ENCODE results near the gene GPR119. TPM values are rescaled to one million over a fixed set of nuclear protein-coding genes. Genes with fewer than 3 reads are reported as not detected.

GPR119 gene
- total RNA-seq, 1 experiment from 2014 or later: not detected

GRCh38 chrX:130426531-130426930, 41.1 kb upstream of the GPR119 start:
- Mint-ChIP-seq H3K4me3 (no peak overlapping the region), H3K36me3 (0 out of 2 replicates have a peak, but pooled peaks cover 5% of the 10 kb centered on the region), H3K4me1 (no peaks in the 10 kb centered on the region), H3K9me3 (peaks cover 6% of the 10 kb centered on the region), H3K27me3 (ENCODE audit: low read depth) (peaks cover 7% of the 10 kb centered on the region), H3K27ac (no peak overlapping the region)
- ChIA-PET CTCF (no interaction called here), POLR2A (no interaction called here)
- TF ChIP-seq ZNF396 (CRISPR knock-in tag; IDR thresholded peaks at IDR 0.05; ENCODE audit: borderline replicate concordance) (no peak), EMX1 (CRISPR knock-in tag; IDR thresholded peaks at IDR 0.05) (no peak), E2F1 (CRISPR knock-in tag; IDR thresholded peaks at IDR 0.05) (no peak), HMGXB4 (CRISPR knock-in tag; IDR thresholded peaks at IDR 0.05) (no peak)
- ATAC-seq (no peak), DNase-seq (ENCODE audit: low spot score) (no peak)

- Mint-ChIP-seq H3K27ac (no peak overlapping the region), H3K4me3 (no peak overlapping the region)
These were observed 33.8 kb upstream of the GPR119 start for GRCh38 chrX:130419263-130419662.

More at GRCh38 chrX:130419263-130419662, 33.8 kb upstream of the GPR119 start:
- CTCF ChIA-PET: no interaction called here
- peaks cover 1% of the 10 kb centered on the region for H3K36me3 Mint-ChIP-seq
- H3K9me3 Mint-ChIP-seq: no peaks in the 10 kb centered on the region
- no peak for TF ChIP-seq CREM (CRISPR knock-in tag; IDR thresholded peaks at IDR 0.05)
- TF ChIP-seq FOXJ3 (CRISPR knock-in tag; IDR thresholded peaks at IDR 0.05; ENCODE audit: borderline replicate concordance): no peak
- TF ChIP-seq RELA (CRISPR knock-in tag; IDR thresholded peaks at IDR 0.05; ENCODE audit: borderline replicate concordance): no peak
- no peak for TF ChIP-seq TCF7 (CRISPR knock-in tag; IDR thresholded peaks at IDR 0.05; ENCODE audit: low read depth)
- no peak for TF ChIP-seq NR2C2 (CRISPR knock-in tag; IDR thresholded peaks at IDR 0.05)
- no peak for TF ChIP-seq ZNF396 (CRISPR knock-in tag; IDR thresholded peaks at IDR 0.05; ENCODE audit: borderline replicate concordance)
- TF ChIP-seq EMX1 (CRISPR knock-in tag; IDR thresholded peaks at IDR 0.05): no peak
- no peak for TF ChIP-seq JAZF1 (CRISPR knock-in tag; IDR thresholded peaks at IDR 0.05)
- TF ChIP-seq ZNF281 (CRISPR knock-in tag; IDR thresholded peaks at IDR 0.05): no peak
- TF ChIP-seq AFF4 (CRISPR knock-in tag; IDR thresholded peaks at IDR 0.05; ENCODE audit: borderline replicate concordance): no peak
- no peak for TF ChIP-seq TP53 (CRISPR knock-in tag; IDR thresholded peaks at IDR 0.05)
- TF ChIP-seq ZNF232 (CRISPR knock-in tag; IDR thresholded peaks at IDR 0.05): no peak
- TF ChIP-seq CREB1 (CRISPR knock-in tag; IDR thresholded peaks at IDR 0.05): no peak
- TF ChIP-seq ATF1 (CRISPR knock-in tag; IDR thresholded peaks at IDR 0.05): no peak
- no peak for TF ChIP-seq MYBL2 (CRISPR knock-in tag; IDR thresholded peaks at IDR 0.05)
- H3K4me1 Mint-ChIP-seq: peaks cover 17% of the 10 kb centered on the region
- H3K27me3 Mint-ChIP-seq (ENCODE audit: low read depth): peaks cover 4% of the 10 kb centered on the region
- DNase-seq (ENCODE audit: low spot score) (no peak), ATAC-seq (peak; percentile 36; the same call in 1 of the 2 replicates)
- POLR2A ChIA-PET: no interaction called here
